K562 (cell line): ENCODE results near the gene FAM72A. TPM values are rescaled to one million over a fixed set of nuclear protein-coding genes. Genes with fewer than 3 reads are reported as not detected.
"Not testable (repeated sequence)": the region's sequence is repeated elsewhere in the genome, so short reads cannot be mapped to it uniquely, and the experiment has no call there.

Source experiments
- ATAC-seq: fragments of 200-7000 bp; cut with Tn5 transposase; 3 replicates; pipeline ENCODE4 v1.9.1; 2020; ENCODE audit warnings: moderate library complexity
- BruUV-seq: library from RNA; stranded (reverse); fragments of 400-500 nt; replicated peaks from 2 replicates; lab custom pipeline; 2021; lab: Mats Ljungman, UMichigan
- CTCF ChIA-PET: fragments of 300-600 bp; formaldehyde crosslinking; extraction: SDS; loops from one replicate; lab custom pipeline; 2021; ENCODE audit warnings: low intra/inter-chr PET ratio; lab: Yijun Ruan, JAX
- POLR2A ChIA-PET: fragments of 300-600, 350-650 bp; sonication (Branson Sonifier 250); formaldehyde crosslinking; extraction: SDS; loops from one replicate; lab custom pipeline; 2021; ENCODE audit warnings: antibody characterized with exemption, inconsistent platforms; lab: Yijun Ruan, JAX
- DNase-seq, 4 experiments: peaks; one replicate each; pipeline versions ENCODE4 v3.0.0 to v3.0.0-alpha.2; 2011 to 2018; ENCODE audit warnings: low spot score in 3 of 4, mixed read lengths in 3 of 4; ENCODE audit errors: extremely low read depth in 1 of 4
- FAIRE-seq: peaks from 2 replicates; lab custom pipeline; 2011; peaks lifted over from hg19 to GRCh38; lab: Jason Lieb, UNC
- H2AFZ ChIP-seq: 2 replicates; pipeline ENCODE4 v1.6.0; 2011; ENCODE audit warnings: low read depth, low read length, control low read depth, inconsistent platforms
- H3K27ac ChIP-seq: fragments of 200-600 bp; 3 replicates; pipeline ENCODE4 v1.8.0; 2011; ENCODE audit warnings: low read depth, mild to moderate bottlenecking, control low read depth, inconsistent platforms, low read length, moderate library complexity, mixed read lengths; ENCODE audit errors: extremely low read depth
- H3K27me3 ChIP-seq, 2 experiments: fragments of 300-600 bp in 1 of 2; 2 replicates in 1 of 2; 3 replicates in 1 of 2; pipeline versions ENCODE4 v1.6.0 to v1.8.0; 2011; ENCODE audit warnings: inconsistent platforms in 2 of 2, low read length in 2 of 2, mild to moderate bottlenecking in 1 of 2, mixed read lengths in 1 of 2, moderate library complexity in 1 of 2; ENCODE audit not compliant: control insufficient read depth in 2 of 2, insufficient read depth in 2 of 2
- H3K36me3 ChIP-seq: fragments of 300-600 bp; 3 replicates; pipeline ENCODE4 v1.8.0; 2011; ENCODE audit warnings: mild to moderate bottlenecking, low read length, inconsistent platforms; ENCODE audit not compliant: control insufficient read depth, insufficient read depth
- H3K4me1 ChIP-seq, 2 experiments: fragments of 200-600 bp in 1 of 2; replicated peaks in 1 of 2; 2 replicates in 1 of 2; 3 replicates in 1 of 2; pipeline versions ENCODE4 v1.5.1 to v1.8.0; 2011; ENCODE audit warnings: inconsistent platforms in 2 of 2, low read length in 2 of 2, mild to moderate bottlenecking in 1 of 2, mixed read lengths in 1 of 2, moderate library complexity in 1 of 2; ENCODE audit not compliant: control insufficient read depth in 2 of 2, insufficient read depth in 2 of 2
- H3K4me2 ChIP-seq: 2 replicates; pipeline ENCODE4 v1.6.1; 2011; ENCODE audit warnings: low read length, control low read depth, inconsistent platforms, mixed read lengths; ENCODE audit not compliant: insufficient read depth
- H3K4me3 ChIP-seq: fragments of 200-600 bp; sonication (generic), shearing (Covaris generic); 2 replicates; pipeline ENCODE4 v1.5.1; 2016; ENCODE audit warnings: control low read depth, inconsistent platforms
- H3K79me2 ChIP-seq: fragments of 200-600 bp; 3 replicates; pipeline ENCODE4 v1.8.0; 2011; ENCODE audit warnings: low read length, inconsistent platforms; ENCODE audit not compliant: control insufficient read depth, insufficient read depth
- H3K9ac ChIP-seq, 2 experiments: 2 replicates each; pipeline versions ENCODE4 v1.6.0 to v1.6.1; 2011; ENCODE audit warnings: low read depth in 2 of 2, low read length in 2 of 2, control low read depth in 1 of 2, inconsistent platforms in 1 of 2, mild to moderate bottlenecking in 1 of 2, mixed read lengths in 1 of 2; ENCODE audit not compliant: insufficient read depth in 1 of 2
- H3K9me1 ChIP-seq: one replicate; pipeline ENCODE4 v1.6.0; 2011; ENCODE audit warnings: inconsistent platforms, mild to moderate bottlenecking, low read length, moderate library complexity; ENCODE audit not compliant: control insufficient read depth, insufficient read depth
- H3K9me3 ChIP-seq: replicated peaks from 2 replicates; pipeline ENCODE4 v1.5.1; 2011; ENCODE audit warnings: low read depth, low read length, inconsistent platforms; ENCODE audit not compliant: control insufficient read depth, insufficient read depth
- H4K20me1 ChIP-seq: replicated peaks from 2 replicates; pipeline ENCODE4 v1.6.1; 2011; ENCODE audit warnings: low read length, inconsistent platforms, mixed read lengths; ENCODE audit not compliant: control insufficient read depth, insufficient read depth
- KLF6 ChIP-seq: fragments of 250-450 bp; sonication (Bioruptor Pico); IDR thresholded peaks from 2 replicates; pipeline ENCODE4 v1.4.0; 2020; ENCODE audit warnings: mild to moderate bottlenecking, moderate library complexity, borderline replicate concordance
- WGBS: fragments of 100-300 bp; shearing (Covaris generic); methylation state at CpG from one replicate; pipeline ENCODE4 v1.1.6; 2016; ENCODE audit warnings: low coverage, mixed read lengths; ENCODE audit not compliant: insufficient coverage; ENCODE audit errors: missing lambda C conversion rate; 5-methylcytosine and 5-hydroxymethylcytosine counted together
- in situ Hi-C: fragments of 300-500 bp; cut with MboI; formaldehyde crosslinking; loops from 4 replicates; pipeline ENCODE4 v1.15.0; 2018; ENCODE audit warnings: inconsistent platforms, mixed read lengths
- intact Hi-C: fragments of 100-400 bp; cut with micrococcal nuclease; formaldehyde crosslinking; loops from 2 replicates; pipeline ENCODE4 v1.14.2; 2022
- polyA plus RNA-seq, 8 experiments: library from polyadenylated mRNA; depleted of rRNA in 4 of 8; stranded (reverse) in 5 of 8; unstranded in 3 of 8; fragments of >200 nt; fragmentation: Nextera tagmentation in 2 of 8; fragmentation: Illumina TruSeq in 1 of 8; extraction: Ambion mirVana in 2 of 8; extraction: Trizol in 1 of 8; gene quantifications; 2 replicates each; pipeline versions ENCODE4 v1.2.1 to v1.2.3, GENCODE V29; 2011 to 2014; ENCODE audit warnings: inconsistent platforms in 1 of 8, missing spikeins in 1 of 8
- total RNA-seq, 7 experiments: library from RNA; depleted of rRNA in 6 of 7; stranded (reverse); fragments of >200 nt in 6 of 7; fragmentation: Illumina TruSeq in 2 of 7; extraction: Trizol in 2 of 7; gene quantifications; 2 replicates each; pipeline versions ENCODE4 v1.2.1 to v1.2.3, GENCODE V29; 2011 to 2021; ENCODE audit warnings: low replicate concordance in 1 of 7

Gene FAM72A
- total and polyA plus RNA-seq, 9 of the 15 experiments (the other 6 are each of a cell fraction or from before 2014, with no cell fraction given) = 12.3 to 58.3 (median 33.5) TPM

- H3K9me1 ChIP-seq, H2AFZ ChIP-seq, intact Hi-C loops, H3K4me3 ChIP-seq, H3K79me2 ChIP-seq, in situ Hi-C loops, H3K36me3 ChIP-seq, H3K9me3 ChIP-seq, H3K27me3 ChIP-seq, POLR2A ChIA-PET, DNase-seq, H3K4me1 ChIP-seq, H4K20me1 ChIP-seq, BruUV-seq, H3K27ac ChIP-seq, H3K4me2 ChIP-seq, H3K9ac ChIP-seq, FAIRE-seq, CTCF ChIA-PET: not testable (repeated sequence)
- ATAC-seq = peak; percentile 73
- 4% methylated on average over 1 of the region's 3 CpGs for WGBS
These were observed 42.8 kb upstream of the FAM72A start for GRCh38 chr1:206245479-206245878.

GRCh38 chr1:206243335-206243734, 40.7 kb upstream of the FAM72A start:
- peak in 1 of 4 experiments; percentile 0 for DNase-seq

GRCh38 chr1:206240288-206240687, 37.6 kb upstream of the FAM72A start:
- H3K9me3 ChIP-seq, H3K4me3 ChIP-seq, in situ Hi-C loops, H4K20me1 ChIP-seq, BruUV-seq, FAIRE-seq, H3K36me3 ChIP-seq, H3K9ac ChIP-seq, intact Hi-C loops, CTCF ChIA-PET, H3K27me3 ChIP-seq, ATAC-seq, POLR2A ChIA-PET, H3K4me2 ChIP-seq, H2AFZ ChIP-seq, DNase-seq, H3K79me2 ChIP-seq, H3K9me1 ChIP-seq, H3K27ac ChIP-seq, H3K4me1 ChIP-seq: not testable (repeated sequence)
- 93% methylated on average over 4 of the region's 4 CpGs for WGBS

More at GRCh38 chr1:206243335-206243734, 40.7 kb upstream of the FAM72A start:
- H4K20me1 ChIP-seq, CTCF ChIA-PET, H3K27ac ChIP-seq, H3K9me3 ChIP-seq, in situ Hi-C loops, H3K4me3 ChIP-seq, FAIRE-seq, POLR2A ChIA-PET, H3K36me3 ChIP-seq, H2AFZ ChIP-seq, intact Hi-C loops, H3K9ac ChIP-seq, BruUV-seq, H3K4me2 ChIP-seq, H3K9me1 ChIP-seq, H3K27me3 ChIP-seq, H3K4me1 ChIP-seq, H3K79me2 ChIP-seq: not testable (repeated sequence)
- peak; percentile 32; the same call in 2 of the 3 replicates for ATAC-seq
- 8% methylated on average over 1 of the region's 3 CpGs for WGBS
- peak; percentile 28; the same call in 1 of the 2 replicates for TF ChIP-seq KLF6 (CRISPR knock-in tag)

- CTCF ChIA-PET, H3K4me2 ChIP-seq, BruUV-seq, POLR2A ChIA-PET, H3K9me1 ChIP-seq, H3K79me2 ChIP-seq, H3K9me3 ChIP-seq, H2AFZ ChIP-seq, intact Hi-C loops, H3K27ac ChIP-seq, H4K20me1 ChIP-seq, H3K9ac ChIP-seq, H3K36me3 ChIP-seq, in situ Hi-C loops, FAIRE-seq, DNase-seq, H3K27me3 ChIP-seq, H3K4me3 ChIP-seq, ATAC-seq, H3K4me1 ChIP-seq: not testable (repeated sequence)
- no CpG with 5 or more reads among the region's 2 CpGs for WGBS
These were observed 32.6 kb upstream of the FAM72A start for GRCh38 chr1:206235190-206235589.
